A673 (cell line): ENCODE results near the gene TRAF3IP1. TPM values are rescaled to one million over a fixed set of nuclear protein-coding genes. Genes with fewer than 3 reads are reported as not detected.
"Not testable (repeated sequence)": the region's sequence is repeated elsewhere in the genome, so short reads cannot be mapped to it uniquely, and the experiment has no call there.

Experiments used
- BruUV-seq: library from RNA; stranded (reverse); fragments of 400-500 nt; replicated peaks from 2 replicates; lab custom pipeline; 2021; lab: Mats Ljungman, UMichigan
- CTCF ChIA-PET: fragments of 300-600 bp; sonication (Branson Sonifier 250); formaldehyde crosslinking; loops from one replicate; lab custom pipeline; 2022; ENCODE audit warnings: antibody characterized with exemption; lab: Charles Lee
- POLR2A ChIA-PET: fragments of 300-600 bp; sonication (Branson Sonifier 250); formaldehyde crosslinking; loops from one replicate; lab custom pipeline; 2022; ENCODE audit warnings: antibody characterized with exemption; ENCODE audit not compliant: low non-redundant PET; lab: Charles Lee
- DNase-seq: peaks from one replicate; pipeline ENCODE4 v3.0.0-alpha.2; 2015; ENCODE audit warnings: low spot score
- H3K27ac ChIP-seq: fragments of 200-600 bp; sonication (generic); 2 replicates; pipeline ENCODE4 v1.5.1; 2016; ENCODE audit warnings: mixed run types, low read depth, mild to moderate bottlenecking, mixed read lengths, antibody characterized with exemption, low read length; ENCODE audit not compliant: poor library complexity, severe bottlenecking
- H3K27me3 ChIP-seq: fragments of 200-600 bp; sonication (generic); replicated peaks from 2 replicates; pipeline ENCODE4 v1.6.1; 2017; ENCODE audit warnings: mixed run types, low read depth, mild to moderate bottlenecking, mixed read lengths, antibody characterized with exemption, low read length; ENCODE audit not compliant: insufficient read depth, poor library complexity
- H3K36me3 ChIP-seq: fragments of 200-600 bp; sonication (generic); 2 replicates; pipeline ENCODE4 v1.6.1; 2016; ENCODE audit warnings: mixed run types, mild to moderate bottlenecking, mixed read lengths, antibody characterized with exemption, low read length; ENCODE audit not compliant: insufficient read depth, poor library complexity, severe bottlenecking
- H3K4me1 ChIP-seq: fragments of 200-600 bp; sonication (generic); 2 replicates; pipeline ENCODE4 v1.6.1; 2017; ENCODE audit warnings: mixed run types, mild to moderate bottlenecking, mixed read lengths, antibody characterized with exemption, low read length; ENCODE audit not compliant: insufficient read depth, poor library complexity, severe bottlenecking
- H3K4me3 ChIP-seq: fragments of 200-600 bp; sonication (generic); 2 replicates; pipeline ENCODE4 v1.5.1; 2016; ENCODE audit warnings: low read depth, mixed run types, mild to moderate bottlenecking, mixed read lengths, low read length; ENCODE audit not compliant: poor library complexity, severe bottlenecking
- H3K9me3 ChIP-seq: fragments of 200-600 bp; sonication (generic); 2 replicates; pipeline ENCODE4 v1.6.1; 2016; ENCODE audit warnings: mixed run types, low read depth, mild to moderate bottlenecking, mixed read lengths, antibody characterized with exemption, low read length; ENCODE audit not compliant: poor library complexity, severe bottlenecking
- CTCF ChIP-seq: fragments of 300-800, 200-600 bp; sonication (generic); conservative IDR thresholded peaks from 2 replicates; pipeline ENCODE4 v1.5.1; 2017; ENCODE audit warnings: low read depth, mild to moderate bottlenecking, antibody characterized with exemption, low read length, moderate library complexity, mixed read lengths
- EZH2 ChIP-seq: fragments of 200-600 bp; sonication (generic); IDR thresholded peaks from 2 replicates; pipeline ENCODE4 v1.6.1; 2017; ENCODE audit warnings: borderline replicate concordance, low read depth, mild to moderate bottlenecking, mixed read lengths, antibody characterized with exemption, low read length; ENCODE audit not compliant: poor library complexity, severe bottlenecking
- intact Hi-C: fragments of 100-400 bp; cut with micrococcal nuclease; formaldehyde crosslinking; loops from one replicate; pipeline ENCODE4 v1.10.0; 2022; ENCODE audit not compliant: unreplicated experiment
- total RNA-seq: library from RNA; stranded (reverse); gene quantifications from 2 replicates; pipeline ENCODE4 v1.2.3, GENCODE V29; 2021

TRAF3IP1 gene
- total RNA-seq, 1 experiment from 2014 or later: 23.0 TPM

- BruUV-seq: no TSS peak
- H3K9me3 ChIP-seq: no peaks in the 10 kb centered on the region
- no peaks in the 10 kb centered on the region for H3K36me3 ChIP-seq
- intact Hi-C loops: no loop called here
- no peaks in the 10 kb centered on the region for H3K4me1 ChIP-seq
- no peak for TF ChIP-seq EZH2
- no peak for TF ChIP-seq CTCF
- no peak for DNase-seq
- no peaks in the 10 kb centered on the region for H3K27me3 ChIP-seq
- no peak overlapping the region for H3K27ac ChIP-seq
- H3K4me3 ChIP-seq: no peak overlapping the region
- CTCF ChIA-PET: no interaction called here
- POLR2A ChIA-PET: no interaction called here
Observed at GRCh38 chr2:238404406-238405216, 84.3 kb downstream of the TRAF3IP1 start.

- POLR2A ChIA-PET, H3K27ac ChIP-seq, intact Hi-C loops, BruUV-seq, H3K4me1 ChIP-seq, H3K4me3 ChIP-seq, H3K9me3 ChIP-seq, CTCF ChIA-PET, DNase-seq, H3K36me3 ChIP-seq, H3K27me3 ChIP-seq: not testable (repeated sequence)
Observed at GRCh38 chr2:238405217-238405555, 84.9 kb downstream of the TRAF3IP1 start.

- TF ChIP-seq CTCF: no peak
- TF ChIP-seq EZH2: no peak
- H3K4me3 ChIP-seq: no peak overlapping the region
- H3K36me3 ChIP-seq: no peaks in the 10 kb centered on the region
- H3K27me3 ChIP-seq: no peaks in the 10 kb centered on the region
- H3K9me3 ChIP-seq: no peaks in the 10 kb centered on the region
- CTCF ChIA-PET: no interaction called here
- intact Hi-C loops: no loop called here
- no peak for DNase-seq
- POLR2A ChIA-PET: no interaction called here
- no TSS peak for BruUV-seq
- no peaks in the 10 kb centered on the region for H3K4me1 ChIP-seq
- no peak overlapping the region for H3K27ac ChIP-seq
Observed at GRCh38 chr2:238406221-238406997, 86.1 kb downstream of the TRAF3IP1 start.
